ENCODE results near the gene EFCC1.
"Not testable (repeated sequence)": the region's sequence is repeated elsewhere in the genome, so short reads cannot be mapped to it uniquely, and the experiment has no call there.

Gene EFCC1

DNA sequence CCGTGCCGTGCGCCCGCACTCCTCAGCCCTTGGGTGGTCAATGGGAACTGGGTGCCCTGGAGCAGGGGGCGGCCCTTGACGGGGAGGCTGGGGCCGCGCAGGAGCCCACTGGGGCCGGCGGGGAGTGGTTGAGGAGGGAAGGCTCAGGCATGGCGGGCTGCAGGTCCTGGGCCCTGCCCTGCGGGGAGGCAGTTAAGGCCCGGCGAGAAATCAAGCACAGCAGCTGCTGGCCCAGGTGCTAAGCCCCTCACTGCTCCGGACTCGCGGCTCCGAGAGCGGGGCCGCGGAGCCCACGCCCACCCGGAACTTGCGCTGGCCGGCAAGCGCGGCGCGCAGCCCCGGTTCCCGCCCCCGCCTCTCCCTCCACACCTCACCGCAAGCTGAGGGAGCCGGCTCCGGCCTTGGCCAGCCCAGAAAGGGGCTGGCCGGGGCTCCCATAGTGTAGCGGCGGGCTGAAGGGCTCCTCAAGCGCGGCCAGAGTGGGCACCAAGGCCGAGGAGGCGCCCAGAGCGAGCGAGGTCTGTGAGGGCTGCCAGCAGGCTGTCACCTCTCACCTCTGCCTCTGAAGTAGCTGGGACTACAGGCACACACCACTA is 67.3 kb downstream of the EFCC1 start:
- H3K9me3 ChIP-seq (ENCODE audit: control insufficient read depth, low read length): no peaks in the 10 kb centered on the region
- peak overlapping the region; percentile 57 for H3K9ac ChIP-seq (ENCODE audit: low read length)
- H3K27me3 ChIP-seq (ENCODE audit: control insufficient read depth, insufficient read depth, low read length): no peaks in the 10 kb centered on the region
- H3K4me1 ChIP-seq (ENCODE audit: control insufficient read depth, insufficient read depth, low read length): peaks cover 36% of the 10 kb centered on the region
- no peak overlapping the region for H3K4me3 ChIP-seq (ENCODE audit: low read length)
- H3K36me3 ChIP-seq (ENCODE audit: control insufficient read depth, insufficient read depth, low read length): no peaks in the 10 kb centered on the region

DNA sequence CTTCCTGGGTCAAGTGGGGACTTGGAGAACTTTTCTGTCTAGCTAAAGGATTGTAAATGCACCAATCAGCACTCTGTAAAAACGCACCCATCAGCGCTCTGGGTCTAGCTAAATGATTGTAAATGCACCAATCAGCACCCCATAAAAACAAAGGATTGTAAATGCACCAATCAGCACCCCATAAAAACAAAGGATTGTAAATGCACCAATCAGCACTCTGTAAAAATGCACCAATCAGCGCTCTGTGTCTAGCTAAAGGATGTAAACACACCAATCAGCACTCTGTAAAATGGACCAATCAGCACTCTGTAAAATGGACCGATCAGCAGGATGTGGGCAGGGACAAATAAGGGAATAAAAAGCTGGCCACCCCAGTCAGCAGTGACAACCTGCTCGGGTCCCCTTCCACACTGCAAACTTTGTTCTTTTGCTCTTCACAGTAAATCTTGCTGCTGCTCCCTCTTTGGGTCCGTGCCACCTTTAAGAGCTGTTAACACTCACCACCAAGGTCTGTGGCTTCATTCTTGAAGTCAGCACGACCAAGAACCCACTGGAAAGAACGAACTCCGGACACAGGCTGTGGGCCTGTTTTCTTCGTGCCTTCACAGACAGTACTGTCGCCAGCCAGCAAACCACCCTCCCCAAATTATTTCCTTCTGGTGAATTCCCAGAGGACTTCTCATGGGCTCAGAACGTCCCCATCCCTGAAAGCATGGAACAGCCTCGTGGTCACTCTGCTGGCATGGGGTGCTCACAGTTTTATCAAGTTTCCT is 68.4 kb downstream of the EFCC1 start:
- H3K27me3 ChIP-seq (ENCODE audit: control insufficient read depth, insufficient read depth, low read length); H3K36me3 ChIP-seq (ENCODE audit: control insufficient read depth, insufficient read depth, low read length); H3K9me3 ChIP-seq (ENCODE audit: control insufficient read depth, low read length); H3K9ac ChIP-seq (ENCODE audit: low read length): not testable (repeated sequence)
- Histone ChIP-seq H3K4me1 (ENCODE audit: control insufficient read depth, insufficient read depth, low read length) (peaks cover 27% of the 10 kb centered on the region), H3K4me3 (ENCODE audit: low read length) (peak overlapping the region; percentile 14)

DNA sequence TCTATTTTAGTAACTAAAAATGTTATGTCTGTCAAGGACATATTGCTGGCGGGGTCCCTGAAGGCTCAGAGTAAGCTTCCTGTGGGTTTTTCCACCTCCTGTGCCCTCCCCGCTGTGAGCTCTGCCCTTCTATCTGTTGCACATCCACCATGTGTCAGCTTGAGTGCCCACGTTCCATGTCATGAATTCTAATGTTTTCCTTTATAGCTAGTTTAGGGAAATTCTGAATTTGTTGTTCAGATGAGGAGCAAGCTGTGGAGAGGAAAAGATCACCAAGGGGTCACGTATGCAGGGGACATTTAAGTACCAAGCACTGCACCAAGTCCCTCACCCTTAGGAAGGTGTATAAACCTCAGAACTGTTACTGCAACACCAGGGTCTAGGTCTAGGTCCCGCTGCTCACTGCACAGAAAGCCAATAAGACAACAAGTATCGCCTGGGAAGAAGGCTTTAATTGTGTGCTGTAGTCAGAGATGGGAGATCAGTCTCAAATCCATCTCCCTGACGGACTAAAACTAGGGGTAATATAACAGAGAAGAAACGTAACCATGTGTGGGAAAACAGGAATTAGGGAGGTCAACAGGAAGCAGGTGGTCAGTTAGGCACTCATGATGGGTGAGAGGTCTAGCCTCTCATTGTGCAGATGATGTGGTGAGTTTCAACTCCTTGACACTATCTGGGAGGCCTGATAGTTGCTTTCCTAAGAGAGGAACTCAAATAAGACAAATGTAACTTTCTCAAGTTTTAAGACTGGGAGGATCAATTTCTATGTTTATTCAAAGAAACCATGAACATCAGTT is 69.2 kb downstream of the EFCC1 start:
- H3K4me1 ChIP-seq (ENCODE audit: control insufficient read depth, insufficient read depth, low read length): peaks cover 20% of the 10 kb centered on the region
- no peak overlapping the region for H3K9ac ChIP-seq (ENCODE audit: low read length)
- H3K4me3 ChIP-seq (ENCODE audit: low read length): no peak overlapping the region
- H3K9me3 ChIP-seq (ENCODE audit: control insufficient read depth, low read length): no peaks in the 10 kb centered on the region
- H3K27me3 ChIP-seq (ENCODE audit: control insufficient read depth, insufficient read depth, low read length): no peaks in the 10 kb centered on the region
- no peaks in the 10 kb centered on the region for H3K36me3 ChIP-seq (ENCODE audit: control insufficient read depth, insufficient read depth, low read length)

DNA sequence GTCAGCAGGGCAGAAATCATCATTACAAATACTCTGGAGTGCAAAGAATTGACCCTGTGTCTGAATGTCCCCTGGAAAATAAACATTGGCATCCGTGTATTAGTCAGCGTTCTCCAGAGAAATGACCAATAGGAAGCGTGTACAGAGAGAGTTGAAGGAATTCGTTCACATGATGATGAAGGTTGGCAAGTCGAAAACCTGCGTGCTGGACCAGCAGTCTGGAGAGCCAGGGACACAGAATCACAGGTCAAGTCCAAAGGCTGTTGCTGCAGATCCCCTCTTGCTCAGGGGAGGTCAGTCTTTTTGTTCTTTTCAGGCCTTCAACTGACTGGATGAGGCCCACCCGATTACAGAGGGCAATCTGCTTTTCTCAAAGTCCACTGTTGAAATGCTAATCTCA is 76.1 kb downstream of the EFCC1 start:
- Histone ChIP-seq H3K36me3 (ENCODE audit: control insufficient read depth, insufficient read depth, low read length) (no peaks in the 10 kb centered on the region), H3K9ac (ENCODE audit: low read length) (no peak overlapping the region), H3K27me3 (ENCODE audit: control insufficient read depth, insufficient read depth, low read length) (no peaks in the 10 kb centered on the region), H3K4me3 (ENCODE audit: low read length) (no peak overlapping the region), H3K4me1 (ENCODE audit: control insufficient read depth, insufficient read depth, low read length) (peaks cover 10% of the 10 kb centered on the region), H3K9me3 (ENCODE audit: control insufficient read depth, low read length) (no peaks in the 10 kb centered on the region)

DNA sequence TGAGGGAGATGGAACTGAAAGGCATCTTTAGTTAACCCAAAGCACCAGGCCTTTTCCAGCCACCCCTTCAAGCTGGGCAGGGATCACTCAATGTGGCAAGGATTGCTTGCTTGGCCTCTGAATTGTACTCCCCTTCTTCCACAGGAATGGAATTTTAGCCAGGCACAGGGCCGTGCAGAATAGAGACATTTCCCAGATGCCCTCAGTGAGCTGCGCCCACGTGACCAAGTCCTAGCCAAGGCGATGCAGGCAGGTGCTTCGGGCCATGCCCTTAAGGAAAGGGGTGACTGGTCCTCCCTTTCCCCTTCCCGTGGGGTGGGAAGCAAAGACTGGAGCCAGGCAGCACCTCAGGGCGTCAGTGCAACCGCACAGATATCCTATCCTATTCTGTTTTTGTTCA is 77.4 kb downstream of the EFCC1 start:
- Histone ChIP-seq H3K4me1 (ENCODE audit: control insufficient read depth, insufficient read depth, low read length) (peaks cover 10% of the 10 kb centered on the region), H3K36me3 (ENCODE audit: control insufficient read depth, insufficient read depth, low read length) (no peaks in the 10 kb centered on the region), H3K9me3 (ENCODE audit: control insufficient read depth, low read length) (no peaks in the 10 kb centered on the region), H3K9ac (ENCODE audit: low read length) (no peak overlapping the region), H3K27me3 (ENCODE audit: control insufficient read depth, insufficient read depth, low read length) (no peaks in the 10 kb centered on the region), H3K4me3 (ENCODE audit: low read length) (no peak overlapping the region)

DNA sequence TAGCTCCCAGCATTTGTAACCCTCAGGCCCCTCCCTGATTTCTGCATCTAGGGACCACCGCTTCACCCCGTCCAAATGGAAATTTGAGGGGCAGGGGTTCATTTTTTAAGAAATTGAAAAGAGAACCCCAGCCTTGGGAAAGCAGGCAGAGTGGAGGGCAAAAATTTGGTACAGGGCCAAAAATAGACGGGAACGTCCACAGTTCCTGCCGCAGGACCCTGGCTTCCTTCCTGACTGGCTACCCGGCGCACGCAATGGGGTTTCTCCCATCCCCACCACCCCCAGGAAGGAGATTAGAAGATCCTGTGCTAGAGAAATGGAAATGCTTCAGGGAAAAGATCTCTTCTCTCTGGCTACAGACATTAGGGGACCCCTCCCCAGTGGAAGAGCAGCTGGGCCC is 80.4 kb downstream of the EFCC1 start:
- H3K9ac ChIP-seq (ENCODE audit: low read length): no peak overlapping the region
- no peaks in the 10 kb centered on the region for H3K36me3 ChIP-seq (ENCODE audit: control insufficient read depth, insufficient read depth, low read length)
- H3K27me3 ChIP-seq (ENCODE audit: control insufficient read depth, insufficient read depth, low read length): no peaks in the 10 kb centered on the region
- no peak overlapping the region for H3K4me3 ChIP-seq (ENCODE audit: low read length)
- peaks cover 10% of the 10 kb centered on the region for H3K4me1 ChIP-seq (ENCODE audit: control insufficient read depth, insufficient read depth, low read length)
- H3K9me3 ChIP-seq (ENCODE audit: control insufficient read depth, low read length): no peaks in the 10 kb centered on the region

DNA sequence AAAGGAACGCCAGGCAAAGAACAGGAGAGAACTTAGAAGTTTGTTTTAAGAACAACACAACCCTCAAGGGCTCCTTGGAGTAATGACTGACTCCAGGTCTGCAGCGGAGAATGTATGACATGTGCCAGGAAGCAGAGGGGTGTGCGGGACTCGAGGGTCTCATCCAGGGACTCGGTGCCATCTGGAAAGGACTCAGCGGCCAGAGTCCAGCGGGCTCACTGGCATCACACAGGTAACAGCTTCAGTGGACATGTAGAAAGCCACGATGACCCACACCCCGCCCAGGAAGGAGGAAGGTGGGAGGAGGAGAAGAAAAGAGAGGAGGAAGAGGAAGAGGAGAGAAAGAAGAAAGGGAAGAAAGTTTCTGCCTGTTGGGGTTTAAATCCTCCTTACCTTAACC is 80.9 kb downstream of the EFCC1 start:
- H3K36me3 ChIP-seq (ENCODE audit: control insufficient read depth, insufficient read depth, low read length): no peaks in the 10 kb centered on the region
- H3K9me3 ChIP-seq (ENCODE audit: control insufficient read depth, low read length): no peaks in the 10 kb centered on the region
- no peaks in the 10 kb centered on the region for H3K27me3 ChIP-seq (ENCODE audit: control insufficient read depth, insufficient read depth, low read length)
- no peak overlapping the region for H3K9ac ChIP-seq (ENCODE audit: low read length)
- H3K4me1 ChIP-seq (ENCODE audit: control insufficient read depth, insufficient read depth, low read length): peaks cover 12% of the 10 kb centered on the region
- H3K4me3 ChIP-seq (ENCODE audit: low read length): no peak overlapping the region

DNA sequence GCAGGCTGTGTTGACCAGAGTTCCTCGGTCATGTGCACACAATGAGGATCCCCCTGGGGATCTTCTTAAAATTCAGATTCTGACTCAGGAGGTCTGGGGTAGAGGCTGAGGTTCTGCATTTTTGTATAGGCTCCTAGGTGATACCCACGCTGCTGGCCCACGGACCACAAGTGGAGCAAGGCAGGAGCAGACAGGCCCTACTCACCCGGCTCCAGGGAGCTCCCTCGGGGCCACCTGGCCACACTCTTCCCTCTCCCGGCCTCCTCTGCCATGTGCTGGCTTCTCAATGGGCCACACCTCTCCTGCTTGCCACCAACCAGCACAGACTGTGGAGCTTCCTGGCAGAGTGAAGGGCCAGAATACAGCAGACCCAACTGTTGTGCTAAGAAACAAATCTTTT is 83.4 kb downstream of the EFCC1 start:
- no peaks in the 10 kb centered on the region for H3K9me3 ChIP-seq (ENCODE audit: control insufficient read depth, low read length)
- H3K9ac ChIP-seq (ENCODE audit: low read length): no peak overlapping the region
- no peak overlapping the region for H3K4me3 ChIP-seq (ENCODE audit: low read length)
- no peaks in the 10 kb centered on the region for H3K36me3 ChIP-seq (ENCODE audit: control insufficient read depth, insufficient read depth, low read length)
- H3K27me3 ChIP-seq (ENCODE audit: control insufficient read depth, insufficient read depth, low read length): no peaks in the 10 kb centered on the region
- peaks cover 8% of the 10 kb centered on the region for H3K4me1 ChIP-seq (ENCODE audit: control insufficient read depth, insufficient read depth, low read length)

DNA sequence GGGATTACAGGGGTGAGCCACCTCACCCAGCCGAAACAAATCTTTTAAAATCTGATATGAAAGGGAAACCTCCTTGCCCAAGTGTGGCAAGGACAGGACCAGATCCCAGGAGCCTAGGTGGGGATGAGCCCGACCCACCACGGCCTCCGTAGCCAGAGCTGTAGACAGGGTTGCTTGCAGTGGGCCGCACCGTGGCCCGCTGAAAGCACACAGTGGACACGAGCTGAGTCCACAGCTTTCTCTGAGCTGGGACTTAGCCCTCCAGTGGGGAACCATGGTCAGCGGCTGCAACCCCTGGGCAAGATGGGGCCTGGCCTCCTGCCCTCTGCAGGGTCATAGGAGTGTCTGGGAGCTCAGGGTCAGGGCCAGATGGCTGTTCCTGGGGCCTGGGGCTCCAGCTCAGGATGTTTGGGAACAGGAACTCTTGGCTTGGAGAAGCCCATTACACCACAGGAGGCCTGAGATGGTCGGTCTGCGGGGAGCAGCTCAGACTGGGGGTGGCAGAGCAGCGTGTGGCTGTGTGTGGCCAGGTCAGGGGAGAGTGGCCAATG is 84.1 kb downstream of the EFCC1 start:
- Histone ChIP-seq H3K4me1 (ENCODE audit: control insufficient read depth, insufficient read depth, low read length) (peaks cover 8% of the 10 kb centered on the region), H3K27me3 (ENCODE audit: control insufficient read depth, insufficient read depth, low read length) (no peaks in the 10 kb centered on the region), H3K36me3 (ENCODE audit: control insufficient read depth, insufficient read depth, low read length) (no peaks in the 10 kb centered on the region), H3K9me3 (ENCODE audit: control insufficient read depth, low read length) (no peaks in the 10 kb centered on the region), H3K9ac (ENCODE audit: low read length) (no peak overlapping the region), H3K4me3 (ENCODE audit: low read length) (no peak overlapping the region)

DNA sequence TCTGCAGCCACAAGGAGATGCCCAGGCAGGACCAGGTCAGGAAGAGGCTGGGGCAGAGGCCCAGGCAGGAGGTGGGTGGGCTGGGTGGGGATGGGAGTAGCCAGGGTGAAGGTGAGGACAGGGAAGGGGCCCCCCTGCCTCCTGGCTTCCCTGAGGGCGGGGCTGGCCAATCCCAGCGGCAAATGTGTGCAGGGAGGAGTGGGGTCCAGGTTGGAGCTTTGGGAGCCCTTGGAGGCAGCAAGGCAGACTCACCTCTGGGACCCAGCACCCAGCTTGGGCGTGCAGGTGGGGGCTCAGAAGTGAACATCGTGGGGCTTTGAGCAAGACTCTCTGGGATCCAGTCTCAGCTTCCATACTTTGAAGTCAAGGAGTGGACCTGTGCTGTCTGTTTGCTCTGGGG is 84.7 kb downstream of the EFCC1 start:
- no peak overlapping the region for H3K4me3 ChIP-seq (ENCODE audit: low read length)
- no peaks in the 10 kb centered on the region for H3K9me3 ChIP-seq (ENCODE audit: control insufficient read depth, low read length)
- no peak overlapping the region for H3K9ac ChIP-seq (ENCODE audit: low read length)
- H3K4me1 ChIP-seq (ENCODE audit: control insufficient read depth, insufficient read depth, low read length): peaks cover 8% of the 10 kb centered on the region
- H3K27me3 ChIP-seq (ENCODE audit: control insufficient read depth, insufficient read depth, low read length): no peaks in the 10 kb centered on the region
- H3K36me3 ChIP-seq (ENCODE audit: control insufficient read depth, insufficient read depth, low read length): no peaks in the 10 kb centered on the region

DNA sequence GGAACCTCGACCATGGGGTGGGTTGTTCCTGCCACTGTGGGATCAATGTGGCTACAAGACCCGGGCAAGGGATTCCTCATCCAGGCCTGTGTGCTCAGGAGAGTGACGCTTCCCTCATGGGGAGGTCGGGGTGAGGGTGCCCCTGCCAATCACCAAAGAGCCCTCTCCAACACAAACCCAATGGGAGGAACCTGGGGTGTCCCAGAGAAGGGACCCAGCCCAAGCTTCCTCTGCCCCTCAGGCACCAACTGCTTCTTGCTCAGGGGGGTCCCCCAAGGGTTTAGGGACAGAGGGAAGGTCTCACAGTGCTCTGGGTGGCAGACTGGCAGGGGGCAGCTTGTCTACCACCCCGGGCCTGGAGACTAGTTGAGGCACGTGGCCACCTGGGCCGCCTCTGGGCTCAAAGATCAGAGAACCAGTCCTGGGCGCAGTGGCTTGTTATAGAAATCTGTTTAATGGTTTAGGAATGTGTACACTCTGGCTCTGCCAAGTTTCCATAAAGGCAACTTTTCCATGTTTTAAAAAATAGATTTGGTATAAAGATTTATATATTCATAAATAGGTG is 86.1 kb downstream of the EFCC1 start:
- H3K36me3 ChIP-seq (ENCODE audit: control insufficient read depth, insufficient read depth, low read length): no peaks in the 10 kb centered on the region
- no peaks in the 10 kb centered on the region for H3K27me3 ChIP-seq (ENCODE audit: control insufficient read depth, insufficient read depth, low read length)
- peak overlapping the region; percentile 24 for H3K9ac ChIP-seq (ENCODE audit: low read length)
- H3K9me3 ChIP-seq (ENCODE audit: control insufficient read depth, low read length): no peaks in the 10 kb centered on the region
- peaks cover 8% of the 10 kb centered on the region for H3K4me1 ChIP-seq (ENCODE audit: control insufficient read depth, insufficient read depth, low read length)
- no peak overlapping the region for H3K4me3 ChIP-seq (ENCODE audit: low read length)

DNA sequence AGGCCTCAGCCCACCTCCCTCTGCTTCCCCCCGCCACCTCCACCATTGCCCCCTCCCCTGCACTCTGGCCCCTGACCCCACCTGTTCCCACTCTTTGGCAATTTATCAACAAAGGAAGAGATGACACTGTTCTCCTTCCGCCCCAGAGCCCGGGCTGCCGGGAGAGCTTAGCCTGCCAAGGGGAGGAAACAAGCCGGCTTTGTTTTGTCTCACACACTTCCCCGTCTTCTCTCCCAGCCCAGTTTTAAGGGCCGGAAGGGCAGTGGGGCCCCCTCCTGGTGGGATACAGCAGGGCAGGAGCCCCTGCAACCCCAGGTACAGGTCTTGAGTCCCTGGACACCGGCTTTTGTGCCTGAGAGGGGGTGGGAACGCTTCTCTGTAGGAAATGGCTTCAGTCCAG is 86.8 kb downstream of the EFCC1 start:
- H3K36me3 ChIP-seq (ENCODE audit: control insufficient read depth, insufficient read depth, low read length); H3K4me1 ChIP-seq (ENCODE audit: control insufficient read depth, insufficient read depth, low read length); H3K9me3 ChIP-seq (ENCODE audit: control insufficient read depth, low read length); H3K4me3 ChIP-seq (ENCODE audit: low read length); H3K27me3 ChIP-seq (ENCODE audit: control insufficient read depth, insufficient read depth, low read length); H3K9ac ChIP-seq (ENCODE audit: low read length): not testable (repeated sequence)

All from mucosa of stomach (tissue), 1 donor.